Activated CD4-positive, alpha-beta T cell treated with anti-CD3 and anti-CD28 coated beads, Interleukin-2, amount 10 ng/mL, durations not matched to agents 24 days and 14 days (primary cell): ENCODE results near the gene NUF2. TPM values are rescaled to one million over a fixed set of nuclear protein-coding genes. Genes with fewer than 3 reads are reported as not detected.
"Not testable (repeated sequence)": the region's sequence is repeated elsewhere in the genome, so short reads cannot be mapped to it uniquely, and the experiment has no call there.

ENCODE experiments used
- DNase-seq: peaks from one replicate; pipeline ENCODE4 v3.0.0; 2022
- H3K27ac Mint-ChIP-seq: one replicate; pipeline ENCODE4 v1.8.0; 2022; ENCODE audit warnings: mild to moderate bottlenecking, mixed read lengths
- H3K27me3 Mint-ChIP-seq: one replicate; pipeline ENCODE4 v1.8.0; 2022; ENCODE audit warnings: mixed read lengths
- H3K36me3 Mint-ChIP-seq: one replicate; pipeline ENCODE4 v1.8.0; 2022; ENCODE audit warnings: low read depth, mild to moderate bottlenecking, mixed read lengths
- H3K4me1 Mint-ChIP-seq: one replicate; pipeline ENCODE4 v1.8.0; 2021; ENCODE audit warnings: mixed read lengths
- H3K4me3 Mint-ChIP-seq: one replicate; pipeline ENCODE4 v1.8.0; 2022; ENCODE audit warnings: mild to moderate bottlenecking, moderate library complexity, mixed read lengths
- H3K9me3 Mint-ChIP-seq: one replicate; pipeline ENCODE4 v1.8.0; 2021; ENCODE audit warnings: mixed read lengths
- intact Hi-C: fragments of 100-400 bp; cut with micrococcal nuclease; formaldehyde crosslinking; loops from one replicate; pipeline ENCODE4 v1.15.1; 2023
- total RNA-seq: library from RNA; stranded (reverse); gene quantifications from 2 replicates; pipeline ENCODE4 v1.2.3, GENCODE V29; 2022

Gene NUF2
- total RNA-seq, 1 donor from 2014 or later: 41.9 TPM

DNA sequence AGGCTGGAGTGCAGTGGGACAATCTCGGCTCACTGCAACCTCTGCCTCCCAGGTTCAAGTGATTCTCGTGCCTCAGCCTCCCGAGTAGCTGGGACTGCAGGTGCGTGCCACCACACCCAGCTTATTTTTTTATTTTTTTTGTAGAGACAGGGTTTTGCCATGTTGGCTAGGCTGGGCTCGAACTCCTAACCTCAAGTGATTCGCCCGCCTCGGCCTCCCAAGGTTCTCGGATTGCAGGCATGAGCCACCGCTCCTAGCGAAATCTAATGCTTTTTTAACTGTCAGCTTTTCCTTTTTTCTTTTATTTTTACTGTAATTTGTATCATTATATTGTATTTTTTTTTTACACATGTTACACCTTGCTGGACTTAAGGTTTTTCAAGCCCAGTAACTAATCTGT, 36.4 kb downstream of the NUF2 start:
- peaks cover 14% of the 10 kb centered on the region for H3K27me3 Mint-ChIP-seq
- H3K4me3 Mint-ChIP-seq, H3K9me3 Mint-ChIP-seq, H3K27ac Mint-ChIP-seq, DNase-seq, H3K4me1 Mint-ChIP-seq, intact Hi-C loops: not testable (repeated sequence)
- peaks cover 11% of the 10 kb centered on the region for H3K36me3 Mint-ChIP-seq

DNA sequence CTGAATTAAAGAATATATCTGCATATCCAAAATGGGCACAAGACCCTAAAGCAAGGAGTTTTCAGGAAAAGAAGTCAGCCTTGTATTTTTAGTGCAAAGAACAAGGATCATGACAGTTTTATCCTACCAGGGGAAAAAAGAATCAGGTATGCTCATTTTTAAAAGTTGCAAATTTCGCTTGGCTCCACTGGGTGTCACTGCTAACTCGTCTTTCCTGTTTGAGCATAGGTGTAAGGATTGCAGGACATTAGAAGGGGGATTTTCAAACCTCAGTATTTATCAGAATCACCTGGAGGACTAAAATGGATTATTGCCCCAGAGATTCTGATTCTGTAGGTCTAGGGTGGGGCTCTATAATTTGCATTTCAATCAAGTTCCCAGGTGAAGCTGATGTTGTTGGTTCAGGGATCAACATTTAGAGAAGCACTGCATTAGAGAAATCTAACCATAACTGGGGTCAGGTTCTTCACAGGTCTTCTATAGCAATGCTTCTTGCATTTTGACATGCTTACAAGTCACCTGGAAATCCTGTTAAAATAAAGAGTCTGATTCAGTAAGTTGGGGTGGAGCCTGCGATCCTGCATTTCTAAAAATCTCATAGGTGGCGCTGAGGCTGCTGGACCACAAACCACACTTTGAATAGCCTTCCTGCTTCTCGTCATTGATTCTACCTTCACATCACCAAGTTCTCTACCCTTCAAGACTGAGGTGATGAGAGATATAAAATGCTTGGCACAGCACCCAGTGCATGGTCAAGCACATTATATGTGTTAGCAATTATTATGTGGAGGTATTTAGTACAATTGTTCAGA, 39.6 kb downstream of the NUF2 start:
- peak; percentile 57 for DNase-seq
- Mint-ChIP-seq H3K4me1 (peaks cover 2% of the 10 kb centered on the region), H3K27ac (no peak overlapping the region), H3K27me3 (peaks cover 18% of the 10 kb centered on the region), H3K9me3 (no peaks in the 10 kb centered on the region), H3K36me3 (peaks cover 8% of the 10 kb centered on the region), H3K4me3 (no peak overlapping the region)
- intact Hi-C loops: loop anchor here (5.0 kb wide), 1 partner anchor 1426 kb away; no protein-coding TSS in a partner anchor

DNA sequence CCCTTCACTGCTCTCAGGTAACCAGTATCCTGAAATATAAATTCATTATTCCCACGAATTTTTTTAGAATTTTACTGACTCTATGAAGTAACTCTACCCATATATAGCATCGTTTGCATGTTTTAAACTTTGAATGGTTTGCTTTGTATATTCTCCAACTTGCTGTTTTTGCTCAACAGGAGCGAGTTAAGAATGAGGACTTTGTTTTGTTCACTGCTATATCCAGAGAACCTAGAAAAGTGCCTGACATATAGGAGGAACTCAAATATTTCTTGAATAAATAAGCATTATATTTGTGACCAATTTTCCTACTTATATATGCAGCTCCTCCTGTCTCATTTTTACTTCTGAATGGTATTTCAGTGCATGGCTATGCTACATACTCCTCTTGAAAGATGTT, 43.4 kb downstream of the NUF2 start:
- Mint-ChIP-seq H3K4me1 (peaks cover 2% of the 10 kb centered on the region), H3K36me3 (no peaks in the 10 kb centered on the region), H3K27ac (no peak overlapping the region), H3K4me3 (no peak overlapping the region), H3K9me3 (no peaks in the 10 kb centered on the region), H3K27me3 (peaks cover 21% of the 10 kb centered on the region)
- DNase-seq: no peak
- intact Hi-C loops: no loop called here

DNA sequence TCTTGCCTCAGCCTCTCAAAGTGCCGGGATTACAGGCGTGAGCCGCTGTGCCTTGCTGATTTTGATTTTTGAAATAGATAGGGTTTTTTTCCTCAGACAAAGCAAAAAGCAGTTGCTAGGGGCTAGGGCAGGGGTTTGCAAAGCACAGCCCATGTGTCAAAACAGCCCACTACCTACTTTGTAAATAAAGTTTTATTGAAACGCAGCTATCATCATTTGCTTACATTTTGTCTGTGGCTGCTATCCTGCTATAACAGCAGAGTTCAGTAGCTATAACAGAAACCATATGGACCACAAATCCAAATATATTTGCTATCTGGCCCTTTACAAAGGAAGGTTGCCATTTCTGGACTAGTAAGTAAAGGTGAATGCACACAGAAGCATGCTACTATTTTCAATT, 44.8 kb downstream of the NUF2 start:
- Mint-ChIP-seq H3K27ac (no peak overlapping the region), H3K4me1 (peaks cover 2% of the 10 kb centered on the region), H3K27me3 (peaks cover 21% of the 10 kb centered on the region), H3K9me3 (no peaks in the 10 kb centered on the region), H3K4me3 (no peak overlapping the region), H3K36me3 (no peaks in the 10 kb centered on the region)
- DNase-seq: no peak
- intact Hi-C loops: no loop called here

DNA sequence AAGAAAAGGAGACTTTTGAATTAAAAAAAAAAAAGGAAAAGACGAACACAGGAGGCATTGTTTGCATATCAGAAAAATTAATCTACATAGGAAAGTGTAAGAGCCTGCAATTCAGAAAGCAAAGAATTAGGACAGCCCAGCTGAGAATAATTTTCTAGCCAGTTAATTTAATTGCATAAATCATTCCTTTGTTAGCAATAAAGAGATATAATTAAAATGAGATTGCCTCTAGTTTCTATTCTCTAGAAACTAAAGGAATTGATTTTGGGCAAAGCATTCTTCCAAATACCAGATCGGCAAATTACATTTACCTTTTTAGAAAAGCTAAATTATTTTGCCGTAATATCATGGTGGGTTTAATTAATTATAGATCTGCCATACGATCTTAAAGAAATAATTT, 46.0 kb downstream of the NUF2 start:
- Mint-ChIP-seq H3K36me3 (no peaks in the 10 kb centered on the region), H3K4me1 (no peaks in the 10 kb centered on the region), H3K27me3 (peaks cover 19% of the 10 kb centered on the region), H3K4me3 (no peak overlapping the region), H3K9me3 (no peaks in the 10 kb centered on the region), H3K27ac (no peak overlapping the region)
- no peak for DNase-seq
- intact Hi-C loops: no loop called here

DNA sequence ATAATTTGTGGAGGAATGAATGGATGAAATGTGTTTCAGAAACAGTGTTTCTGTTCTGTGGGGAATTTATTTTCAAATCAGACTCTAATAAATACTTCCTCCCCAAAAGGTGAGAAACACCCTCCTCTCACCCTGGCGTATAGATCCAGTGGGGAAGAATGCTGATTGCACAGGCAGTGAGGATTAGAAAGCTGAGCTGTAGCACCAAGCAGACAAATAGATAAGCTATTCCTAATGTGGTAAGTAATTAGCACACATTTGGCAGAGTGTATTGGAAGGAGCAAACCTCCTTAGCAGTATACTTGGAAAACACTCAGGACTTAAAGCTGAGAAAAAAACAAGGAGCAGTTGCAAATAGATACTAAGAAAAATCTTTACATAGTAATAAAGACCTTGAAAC, 50.8 kb downstream of the NUF2 start:
- intact Hi-C loops: no loop called here
- Mint-ChIP-seq H3K4me1 (no peaks in the 10 kb centered on the region), H3K27me3 (peaks cover 18% of the 10 kb centered on the region), H3K4me3 (no peak overlapping the region), H3K36me3 (no peaks in the 10 kb centered on the region), H3K27ac (no peak overlapping the region), H3K9me3 (no peaks in the 10 kb centered on the region)
- DNase-seq: no peak

DNA sequence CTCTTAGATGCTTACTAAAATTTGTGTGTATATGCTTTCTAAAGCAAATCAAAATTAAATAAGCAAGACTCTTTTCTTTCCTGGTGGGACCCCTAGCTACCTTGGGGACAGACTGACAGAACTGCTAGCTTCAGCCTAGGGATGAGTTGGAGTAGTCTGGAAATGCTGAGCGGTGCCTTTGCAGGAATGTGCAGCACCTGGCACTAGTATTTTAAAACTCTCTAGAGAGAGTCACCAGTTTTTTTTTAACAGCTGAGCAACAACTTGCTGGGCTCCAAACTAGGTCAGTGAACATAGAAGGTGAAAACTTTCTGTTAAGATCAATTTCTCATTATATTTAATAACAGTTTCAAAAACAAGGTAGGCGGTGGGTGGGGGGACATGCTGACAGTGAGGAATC, 56.8 kb downstream of the NUF2 start:
- H3K36me3 Mint-ChIP-seq: no peaks in the 10 kb centered on the region
- peaks cover 23% of the 10 kb centered on the region for H3K27me3 Mint-ChIP-seq
- DNase-seq: no peak
- no peak overlapping the region for H3K27ac Mint-ChIP-seq
- intact Hi-C loops: no loop called here
- no peaks in the 10 kb centered on the region for H3K4me1 Mint-ChIP-seq
- no peak overlapping the region for H3K4me3 Mint-ChIP-seq
- H3K9me3 Mint-ChIP-seq: no peaks in the 10 kb centered on the region

DNA sequence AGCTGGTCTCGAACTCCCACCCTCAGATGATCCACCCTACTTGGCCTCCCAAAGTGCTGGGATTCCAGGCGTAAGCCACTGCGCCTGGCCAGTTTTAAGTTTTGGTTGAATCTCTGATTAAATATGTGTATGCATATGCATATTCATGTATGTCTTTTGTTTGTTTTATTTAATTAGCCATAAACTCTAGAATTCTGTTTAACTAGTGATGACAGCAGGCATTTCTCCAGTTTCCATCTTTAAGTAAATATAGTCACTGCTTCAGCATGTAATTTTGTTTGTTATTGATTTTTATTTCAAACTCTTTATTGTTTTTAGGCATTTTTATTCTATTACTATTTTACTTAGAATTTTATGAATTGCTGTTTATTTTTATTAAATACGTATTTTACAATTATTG, 58.0 kb downstream of the NUF2 start:
- intact Hi-C loops: no loop called here
- Mint-ChIP-seq H3K9me3 (no peaks in the 10 kb centered on the region), H3K27me3 (peaks cover 20% of the 10 kb centered on the region), H3K36me3 (no peaks in the 10 kb centered on the region), H3K4me1 (no peaks in the 10 kb centered on the region), H3K4me3 (no peak overlapping the region), H3K27ac (no peak overlapping the region)
- DNase-seq: no peak

DNA sequence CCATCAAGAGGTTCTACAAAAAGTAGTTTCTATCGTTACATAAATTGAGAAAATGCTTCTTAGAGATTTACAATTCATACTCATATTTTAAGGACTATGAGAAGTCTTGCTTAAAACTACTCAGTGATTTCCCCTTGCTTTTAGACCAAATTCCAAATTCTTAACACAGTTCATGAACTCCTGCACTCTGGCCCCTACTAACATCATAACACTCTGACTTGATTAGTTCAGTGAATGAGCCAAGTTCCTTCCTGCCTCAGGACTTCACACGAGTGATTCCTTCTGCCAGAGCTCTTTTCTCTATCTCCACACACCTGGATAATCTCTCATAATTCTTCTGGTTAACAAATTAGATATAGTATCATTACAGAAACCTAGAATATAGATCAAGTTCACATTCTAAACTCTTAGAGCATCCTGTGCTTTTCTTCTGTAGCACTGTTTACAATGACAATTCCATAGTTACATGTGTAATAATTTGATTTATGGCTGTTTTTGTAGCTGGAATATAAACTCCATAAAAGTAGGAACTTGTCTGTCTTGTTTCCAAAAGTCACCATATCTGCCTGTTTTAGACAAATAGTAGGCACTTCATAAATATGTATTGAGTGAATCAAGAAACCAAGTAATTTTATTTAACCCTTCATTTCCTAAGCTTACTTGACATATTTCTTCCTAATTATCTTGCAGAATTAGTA, 59.9 kb downstream of the NUF2 start:
- intact Hi-C loops: no loop called here
- DNase-seq: no peak
- H3K27me3 Mint-ChIP-seq: peaks cover 13% of the 10 kb centered on the region
- H3K4me3 Mint-ChIP-seq: no peak overlapping the region
- no peaks in the 10 kb centered on the region for H3K4me1 Mint-ChIP-seq
- no peak overlapping the region for H3K27ac Mint-ChIP-seq
- H3K9me3 Mint-ChIP-seq: no peaks in the 10 kb centered on the region
- no peaks in the 10 kb centered on the region for H3K36me3 Mint-ChIP-seq

DNA sequence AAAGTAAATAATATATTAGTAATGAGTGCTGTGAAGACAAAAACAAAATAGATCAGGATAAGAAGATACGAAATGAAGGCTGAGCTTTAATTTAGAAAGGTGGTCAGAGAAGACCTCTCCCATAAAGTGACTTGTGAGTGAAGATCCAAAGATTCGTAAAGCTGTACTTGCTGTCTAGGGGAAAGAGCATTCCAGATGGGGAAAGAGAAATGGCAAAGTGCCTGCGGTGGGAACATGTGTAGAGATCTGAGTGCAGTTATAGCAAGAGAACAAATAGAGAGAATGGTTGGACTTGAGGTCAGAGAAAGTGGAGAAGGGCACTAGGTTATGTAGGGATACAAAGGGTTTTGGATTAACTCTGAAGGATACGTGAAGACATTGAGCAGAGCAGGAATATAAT, 60.6 kb downstream of the NUF2 start:
- intact Hi-C loops: no loop called here
- no peak overlapping the region for H3K27ac Mint-ChIP-seq
- peaks cover 13% of the 10 kb centered on the region for H3K27me3 Mint-ChIP-seq
- no peaks in the 10 kb centered on the region for H3K4me1 Mint-ChIP-seq
- H3K9me3 Mint-ChIP-seq: no peaks in the 10 kb centered on the region
- no peak overlapping the region for H3K4me3 Mint-ChIP-seq
- DNase-seq: no peak
- H3K36me3 Mint-ChIP-seq: no peaks in the 10 kb centered on the region

DNA sequence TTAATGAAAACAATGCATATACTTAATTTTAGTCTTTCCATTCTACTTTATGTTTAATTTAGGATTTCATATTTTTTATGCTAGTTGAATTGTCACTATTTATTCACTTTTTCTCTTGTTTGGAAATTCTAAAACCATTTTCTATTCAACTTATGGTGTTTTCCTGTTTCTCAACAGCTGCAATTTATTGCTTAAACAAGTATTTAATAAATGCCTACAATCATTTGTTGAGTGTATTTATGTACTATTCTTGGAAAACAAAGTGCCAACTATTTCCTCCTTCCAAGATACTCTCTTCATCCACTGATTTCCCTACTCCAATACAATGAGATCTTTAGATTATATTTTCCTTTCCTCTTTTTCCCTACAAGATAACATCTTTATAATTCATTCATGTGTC, 65.4 kb downstream of the NUF2 start:
- intact Hi-C loops: no loop called here
- Mint-ChIP-seq H3K27me3 (peaks cover 18% of the 10 kb centered on the region), H3K9me3 (no peaks in the 10 kb centered on the region), H3K4me3 (no peak overlapping the region), H3K36me3 (no peaks in the 10 kb centered on the region), H3K27ac (no peak overlapping the region), H3K4me1 (no peaks in the 10 kb centered on the region)
- no peak for DNase-seq

DNA sequence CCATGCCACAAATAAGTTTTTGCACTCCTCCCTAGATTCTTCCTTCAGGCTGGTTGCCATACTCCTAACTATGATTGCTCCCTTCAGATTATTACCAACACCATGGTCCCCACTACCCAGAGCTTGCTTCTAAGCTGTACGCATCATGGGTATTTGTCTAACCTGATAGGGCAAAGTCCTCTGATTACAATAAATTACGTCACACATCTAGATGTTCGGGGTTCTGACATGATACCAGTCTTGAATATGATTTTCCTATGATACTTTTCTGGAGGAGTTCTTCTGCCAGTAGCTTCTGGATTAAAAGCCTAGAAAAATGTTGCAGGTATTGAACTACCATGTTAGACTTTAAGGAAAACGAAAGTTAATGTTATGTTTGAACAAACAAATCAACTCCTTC, 67.2 kb downstream of the NUF2 start:
- no peak overlapping the region for H3K27ac Mint-ChIP-seq
- no peaks in the 10 kb centered on the region for H3K4me1 Mint-ChIP-seq
- H3K27me3 Mint-ChIP-seq: peaks cover 13% of the 10 kb centered on the region
- H3K9me3 Mint-ChIP-seq: no peaks in the 10 kb centered on the region
- H3K36me3 Mint-ChIP-seq: no peaks in the 10 kb centered on the region
- intact Hi-C loops: no loop called here
- DNase-seq: no peak
- no peak overlapping the region for H3K4me3 Mint-ChIP-seq

DNA sequence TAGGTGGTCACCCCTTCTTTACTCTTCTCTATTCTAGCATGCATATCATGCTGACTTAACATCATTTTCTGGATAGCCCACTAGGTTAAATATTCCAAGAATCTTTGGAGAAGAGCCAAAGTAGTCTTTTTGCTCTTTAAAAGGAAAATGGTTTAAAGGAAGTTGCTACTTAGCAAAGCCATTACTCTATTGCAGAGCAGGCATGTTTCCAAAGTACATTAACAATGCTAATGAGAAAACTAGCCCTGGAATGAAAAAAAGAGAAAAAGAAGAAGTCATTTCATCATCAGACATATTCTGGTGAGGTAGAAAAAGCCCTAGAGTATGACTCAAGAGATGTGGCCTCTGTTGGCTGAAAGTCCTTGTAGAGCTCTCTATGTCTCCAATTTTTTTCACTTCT, 74.0 kb downstream of the NUF2 start:
- no peaks in the 10 kb centered on the region for H3K36me3 Mint-ChIP-seq
- no peak overlapping the region for H3K27ac Mint-ChIP-seq
- intact Hi-C loops: no loop called here

DNA sequence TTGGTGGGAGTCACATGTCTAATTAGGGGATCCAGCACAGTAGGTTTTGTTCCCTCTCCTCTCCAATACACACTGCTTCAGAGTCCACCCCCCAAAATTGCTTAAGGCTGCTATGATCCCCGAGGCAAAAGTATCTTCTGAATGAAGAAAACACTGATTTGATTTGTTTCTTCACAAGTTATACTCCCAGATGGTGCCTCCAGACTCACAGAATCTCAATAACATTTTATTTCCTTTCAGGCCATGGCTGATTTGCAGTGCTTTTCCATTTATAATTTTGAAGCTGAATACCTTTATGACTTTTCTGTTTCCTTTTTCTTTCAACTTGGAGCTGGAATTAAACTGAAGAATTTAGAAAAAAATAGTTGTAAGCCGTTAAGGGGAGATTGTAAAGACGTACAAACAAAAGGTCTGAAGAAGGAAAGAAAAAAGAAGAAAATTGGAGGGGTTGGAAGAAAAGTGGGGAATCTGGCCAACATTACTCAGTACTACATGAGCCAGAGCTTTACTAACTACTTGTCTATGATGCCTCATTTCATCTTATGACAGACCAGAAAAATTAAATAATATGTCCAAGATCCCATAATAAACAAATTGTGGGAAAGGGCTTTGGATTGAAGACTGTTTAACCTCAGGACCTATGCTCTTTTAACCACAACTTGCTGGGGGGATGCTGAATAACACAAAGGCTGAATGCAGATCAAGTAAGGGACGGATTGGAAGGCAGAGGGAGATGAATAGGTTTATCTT, 75.9 kb downstream of the NUF2 start:
- Mint-ChIP-seq H3K27me3 (peaks cover 2% of the 10 kb centered on the region), H3K36me3 (no peaks in the 10 kb centered on the region), H3K4me3 (no peak overlapping the region), H3K27ac (no peak overlapping the region), H3K9me3 (no peaks in the 10 kb centered on the region), H3K4me1 (no peaks in the 10 kb centered on the region)
- intact Hi-C loops: no loop called here
- no peak for DNase-seq

More for the DNA sequence above, 74.0 kb downstream of the NUF2 start:
- Mint-ChIP-seq H3K27me3 (peaks cover 2% of the 10 kb centered on the region), H3K4me3 (no peak overlapping the region), H3K4me1 (no peaks in the 10 kb centered on the region), H3K9me3 (no peaks in the 10 kb centered on the region)
- no peak for DNase-seq
